RWPE1 (cell line): ENCODE results near the gene VASP.
A peak's percentile ranks its signal among the peaks of the same experiment; 100 is the strongest.

ENCODE experiments used
- CTCF ChIA-PET: fragments of 350-600 bp; sonication (Branson Sonifier 250); formaldehyde crosslinking; extraction: SDS; loops from one replicate; lab custom pipeline; 2021; lab: Yijun Ruan, JAX
- POLR2A ChIA-PET: fragments of 400-600 bp; formaldehyde crosslinking; extraction: SDS; loops from one replicate; lab custom pipeline; 2020; ENCODE audit warnings: antibody characterized with exemption; ENCODE audit not compliant: low non-redundant PET; lab: Yijun Ruan, JAX
- DNase-seq: peaks from one replicate; pipeline ENCODE4 v3.0.0; 2012; ENCODE audit warnings: low spot score
- H3K27ac ChIP-seq: fragments of 450-650 bp; 2 replicates; pipeline ENCODE4 v1.5.1; 2017
- TF ChIP-seq, protein P1 (sequence below): fragments of 450-650 bp; conservative IDR thresholded peaks from 2 replicates; pipeline ENCODE4 v1.5.1; 2017; ENCODE audit warnings: low read depth, mild to moderate bottlenecking

VASP gene

DNA sequence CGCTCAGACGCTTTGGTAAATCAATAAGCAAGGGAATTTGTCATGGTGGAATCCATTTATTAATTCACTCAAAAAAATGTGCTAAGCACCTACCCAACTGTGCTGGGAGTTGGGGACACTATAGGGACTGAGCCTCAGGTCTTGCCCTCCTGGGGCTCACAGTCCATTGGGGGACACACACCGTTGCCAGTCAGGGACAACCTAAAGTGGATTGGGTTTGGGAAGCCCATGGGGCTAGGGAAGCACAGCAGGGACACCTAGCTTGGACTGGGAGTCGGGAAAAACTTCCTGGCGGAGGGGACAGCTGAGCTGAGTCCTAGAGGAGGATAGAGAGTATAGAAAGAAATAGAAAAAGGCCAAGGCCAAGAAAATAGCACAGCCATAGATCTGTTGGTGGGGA, 31.0 kb upstream of the VASP start:
- DNase-seq = no peak
- TF ChIP-seq, protein P1, sequence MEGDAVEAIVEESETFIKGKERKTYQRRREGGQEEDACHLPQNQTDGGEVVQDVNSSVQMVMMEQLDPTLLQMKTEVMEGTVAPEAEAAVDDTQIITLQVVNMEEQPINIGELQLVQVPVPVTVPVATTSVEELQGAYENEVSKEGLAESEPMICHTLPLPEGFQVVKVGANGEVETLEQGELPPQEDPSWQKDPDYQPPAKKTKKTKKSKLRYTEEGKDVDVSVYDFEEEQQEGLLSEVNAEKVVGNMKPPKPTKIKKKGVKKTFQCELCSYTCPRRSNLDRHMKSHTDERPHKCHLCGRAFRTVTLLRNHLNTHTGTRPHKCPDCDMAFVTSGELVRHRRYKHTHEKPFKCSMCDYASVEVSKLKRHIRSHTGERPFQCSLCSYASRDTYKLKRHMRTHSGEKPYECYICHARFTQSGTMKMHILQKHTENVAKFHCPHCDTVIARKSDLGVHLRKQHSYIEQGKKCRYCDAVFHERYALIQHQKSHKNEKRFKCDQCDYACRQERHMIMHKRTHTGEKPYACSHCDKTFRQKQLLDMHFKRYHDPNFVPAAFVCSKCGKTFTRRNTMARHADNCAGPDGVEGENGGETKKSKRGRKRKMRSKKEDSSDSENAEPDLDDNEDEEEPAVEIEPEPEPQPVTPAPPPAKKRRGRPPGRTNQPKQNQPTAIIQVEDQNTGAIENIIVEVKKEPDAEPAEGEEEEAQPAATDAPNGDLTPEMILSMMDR = no peak
- POLR2A ChIA-PET = no interaction called here
- CTCF ChIA-PET = interaction anchor here (3.6 kb wide), 1 partner anchor 37 kb away, joined by 115 read pairs; no protein-coding TSS in a partner anchor
- H3K27ac ChIP-seq = peak overlapping the region; percentile 18; the same call in 1 of the 2 replicates

DNA sequence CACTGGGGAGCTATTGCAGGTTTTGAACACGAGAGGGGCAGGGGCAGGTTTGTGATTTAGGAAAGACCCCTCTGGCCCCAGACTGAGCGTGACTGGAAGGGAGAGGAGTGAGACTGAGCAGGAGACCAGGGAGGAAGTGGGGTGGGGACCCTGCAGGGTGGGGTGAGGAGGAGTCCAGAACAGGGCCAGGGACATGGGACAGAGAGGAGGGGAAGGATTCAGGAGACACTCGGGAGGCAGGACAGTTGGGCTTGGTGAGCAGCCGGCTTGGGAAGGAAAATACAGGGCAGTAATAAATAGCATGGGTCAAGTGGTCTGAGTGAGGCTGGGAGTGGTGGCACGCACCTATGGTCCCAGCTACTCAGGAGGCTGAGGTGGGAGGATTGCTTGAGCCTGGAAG, 30.1 kb upstream of the VASP start:
- no peak for DNase-seq
- TF ChIP-seq, protein P1 = no peak
- CTCF ChIA-PET = interaction anchor here (2.1 to 3.6 kb wide), 2 partner anchors 38 to 74 kb away, joined by 19 to 115 read pairs; no protein-coding TSS in a partner anchor
- POLR2A ChIA-PET = interaction anchor here (0.7 to 1.0 kb wide), 3 partner anchors 10 to 138 kb away, joined by 4 to 8 read pairs (median 7); partner anchors contain the start of gene FOSB
- H3K27ac ChIP-seq = peak overlapping the region; percentile 87

DNA sequence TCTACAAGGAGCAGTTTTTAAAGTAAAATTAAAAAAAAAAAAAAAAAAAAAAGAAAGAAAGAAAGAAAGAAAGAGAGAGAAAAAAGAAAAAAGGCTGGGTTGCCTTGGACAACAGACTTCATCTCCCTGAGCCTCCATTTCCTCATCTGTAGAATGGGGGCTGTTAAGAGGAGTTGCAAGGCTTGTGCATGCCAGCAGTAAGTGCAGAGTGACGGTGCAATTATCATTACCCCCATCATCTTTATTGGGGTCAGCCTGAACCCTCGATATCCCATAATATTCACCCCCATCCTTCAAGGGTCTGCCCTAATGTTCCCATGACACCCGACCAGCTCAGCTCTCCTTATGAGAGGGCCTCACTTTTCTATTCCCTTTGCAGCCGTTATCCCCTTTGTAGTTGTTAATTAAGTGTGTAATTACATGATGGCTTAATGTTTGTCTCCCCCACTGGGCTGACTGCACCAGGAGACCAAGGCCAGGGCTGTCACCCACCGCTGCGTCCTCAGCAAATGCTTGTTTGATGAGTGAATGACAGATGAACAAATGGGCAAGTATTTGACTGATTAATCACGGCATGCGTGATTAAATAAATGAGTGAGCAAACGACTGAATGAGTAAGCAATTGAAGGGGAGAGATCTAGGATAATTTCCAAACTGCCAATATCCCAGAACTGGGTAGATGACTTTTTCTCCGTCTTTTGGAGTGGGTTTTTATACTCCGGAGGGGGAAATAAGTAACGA, 29.4 kb upstream of the VASP start:
- ChIA-PET POLR2A (interaction anchor here (0.6 to 1.5 kb wide), 4 partner anchors 10 to 139 kb away, joined by 4 to 7 read pairs (median 6); partner anchors contain the start of genes ERCC1 and FOSB), CTCF (interaction anchor here (0.7 to 3.6 kb wide), 15 partner anchors 9 to 164 kb away, joined by 3 to 115 read pairs (median 9); partner anchors contain the start of genes ERCC1 and FOSB)
- DNase-seq = peak; percentile 66
- H3K27ac ChIP-seq = peak overlapping the region; percentile 87
- TF ChIP-seq, protein P1 = no peak

DNA sequence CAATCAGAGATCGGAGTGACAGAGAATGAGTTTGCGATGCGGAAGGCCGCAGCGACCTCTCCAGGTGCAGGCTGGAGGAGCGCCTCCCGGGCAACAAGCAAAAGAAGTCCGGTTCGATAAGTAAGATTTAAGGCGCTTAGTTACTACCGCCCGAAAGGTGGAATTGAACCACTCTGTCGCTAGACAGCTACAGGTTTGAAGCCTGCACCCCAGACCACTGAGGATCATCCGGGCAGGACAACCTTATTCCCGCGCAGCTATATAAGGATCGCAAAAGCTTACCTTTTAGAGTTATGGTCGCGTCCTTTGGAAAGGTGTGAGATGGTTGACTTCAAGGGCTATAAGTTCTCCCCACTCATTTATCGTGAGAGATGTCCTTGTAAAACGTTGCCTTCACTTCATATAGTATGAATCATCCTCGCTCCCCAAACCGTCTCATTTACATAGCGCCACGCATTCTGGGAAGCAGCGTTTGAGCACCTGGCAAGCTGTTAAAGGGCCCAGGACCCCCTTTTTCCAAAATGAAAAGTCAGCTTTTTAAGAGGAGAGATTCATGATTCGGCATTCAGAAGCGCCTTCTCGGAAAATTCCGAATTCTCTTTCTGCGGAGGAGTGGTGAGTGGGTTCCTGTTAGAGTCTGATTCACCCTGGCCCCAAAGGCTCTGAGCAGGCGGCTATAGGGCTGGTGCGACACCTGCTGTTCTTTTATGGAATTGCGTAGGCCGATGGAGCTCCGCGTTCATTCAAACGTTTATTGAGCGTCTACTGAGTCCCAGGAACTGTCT, 28.6 kb upstream of the VASP start:
- peak overlapping the region; percentile 87 for H3K27ac ChIP-seq
- POLR2A ChIA-PET = interaction anchor here (0.6 to 1.5 kb wide), 3 partner anchors 9 to 55 kb away, joined by 4 to 7 read pairs (median 6); partner anchors contain the start of gene ERCC1
- TF ChIP-seq, protein P1 = peak; percentile 86
- CTCF ChIA-PET = interaction anchor here (0.5 to 3.6 kb wide), 28 partner anchors 10 to 931 kb away, joined by 3 to 115 read pairs (median 5); partner anchors contain the start of genes ERCC1 and FOSB
- peak; percentile 69 for DNase-seq

DNA sequence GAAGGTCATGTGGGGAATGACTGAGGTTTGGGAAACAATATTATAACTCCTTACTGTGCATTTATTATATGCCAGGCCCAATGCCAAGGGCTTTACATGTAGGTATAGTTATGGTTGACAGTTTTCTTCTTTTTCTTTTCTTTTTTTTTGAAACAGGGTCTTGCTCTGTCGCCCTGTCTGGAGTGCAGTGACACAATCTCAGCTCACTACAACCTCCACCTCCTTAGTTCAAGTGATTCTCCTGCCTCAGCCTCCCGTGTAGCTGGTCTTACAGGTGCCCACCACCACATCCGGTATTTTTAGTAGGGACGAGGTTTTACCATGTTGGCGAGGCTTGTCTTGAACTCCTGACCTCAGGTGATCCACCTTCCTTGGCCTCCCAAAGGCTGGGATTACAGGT, 24.2 kb upstream of the VASP start:
- H3K27ac ChIP-seq = no peak overlapping the region
- no peak for DNase-seq
- CTCF ChIA-PET = no interaction called here
- TF ChIP-seq, protein P1 = no peak
- POLR2A ChIA-PET = no interaction called here
